Measurements from ENCODE around the gene PCDHGA10.
"Not testable (repeated sequence)": the region's sequence is repeated elsewhere in the genome, so short reads cannot be mapped to it uniquely, and the experiment has no call there.

PCDHGA10 gene

GRCh38 chr5:141382469-141383294, 30.1 kb upstream of the PCDHGA10 start, which contains the start of gene PCDHGA7:
TSS of gene PCDHGA7 (plus strand) at chr5:141382742. CDS start at chr5:141382900, 158 bp downstream.
- Histone ChIP-seq H3K9ac (ENCODE audit: low read length) (peak within 1 kb of the TSS; percentile 54), H3K9me3 (ENCODE audit: control insufficient read depth, insufficient read depth, low read depth, low read length) (peaks cover 32% of the 10 kb centered on the region), H3K4me1 (ENCODE audit: control insufficient read depth, insufficient read depth, low read length) (no peaks in the 10 kb centered on the region), H3K4me3 (ENCODE audit: low read depth, low read length) (peak within 1 kb of the TSS; percentile 71), H3K27me3 (ENCODE audit: control insufficient read depth, insufficient read depth, low read length) (peaks cover 12% of the 10 kb centered on the region), H3K27ac (ENCODE audit: low read depth, low read length) (no peak within 1 kb of the TSS), H3K36me3 (ENCODE audit: control insufficient read depth, insufficient read depth, low read length) (no peaks in the 10 kb centered on the region)

- Histone ChIP-seq H3K9ac (ENCODE audit: low read length) (no peak overlapping the region), H3K4me3 (ENCODE audit: low read depth, low read length) (peak overlapping the region; percentile 71), H3K27ac (ENCODE audit: low read depth, low read length) (no peak overlapping the region), H3K4me1 (ENCODE audit: control insufficient read depth, insufficient read depth, low read length) (no peaks in the 10 kb centered on the region), H3K27me3 (ENCODE audit: control insufficient read depth, insufficient read depth, low read length) (peaks cover 16% of the 10 kb centered on the region), H3K36me3 (ENCODE audit: control insufficient read depth, insufficient read depth, low read length) (peaks cover 1% of the 10 kb centered on the region; the same call in 1 of the 2 replicates), H3K9me3 (ENCODE audit: control insufficient read depth, insufficient read depth, low read depth, low read length) (peaks cover 34% of the 10 kb centered on the region)
Measured at GRCh38 chr5:141383345-141383744, 29.4 kb upstream of the PCDHGA10 start.

- H3K9me3 ChIP-seq (ENCODE audit: control insufficient read depth, insufficient read depth, low read depth, low read length): peaks cover 48% of the 10 kb centered on the region
- H3K4me3 ChIP-seq (ENCODE audit: low read depth, low read length): no peak overlapping the region
Measured at GRCh38 chr5:141384471-141385267, 28.1 kb upstream of the PCDHGA10 start.

GRCh38 chr5:141387557-141388311, 25.1 kb upstream of the PCDHGA10 start, which contains the start of gene PCDHGB4:
TSS of gene PCDHGB4 (plus strand) at chr5:141387698. CDS start at chr5:141387885, 187 bp downstream.
- not testable (repeated sequence) for H3K27ac ChIP-seq (ENCODE audit: low read depth, low read length)

More at GRCh38 chr5:141384471-141385267, 28.1 kb upstream of the PCDHGA10 start:
- peaks cover 6% of the 10 kb centered on the region; the same call in 1 of the 2 replicates for H3K36me3 ChIP-seq (ENCODE audit: control insufficient read depth, insufficient read depth, low read length)
- no peak overlapping the region for H3K27ac ChIP-seq (ENCODE audit: low read depth, low read length)
- H3K27me3 ChIP-seq (ENCODE audit: control insufficient read depth, insufficient read depth, low read length): peaks cover 19% of the 10 kb centered on the region
- H3K9ac ChIP-seq (ENCODE audit: low read length): no peak overlapping the region
- H3K4me1 ChIP-seq (ENCODE audit: control insufficient read depth, insufficient read depth, low read length): no peaks in the 10 kb centered on the region

GRCh38 chr5:141388661-141389060, 24.1 kb upstream of the PCDHGA10 start:
- no peaks in the 10 kb centered on the region for H3K4me1 ChIP-seq (ENCODE audit: control insufficient read depth, insufficient read depth, low read length)
- peak overlapping the region; percentile 35 for H3K4me3 ChIP-seq (ENCODE audit: low read depth, low read length)
- no peak overlapping the region for H3K9ac ChIP-seq (ENCODE audit: low read length)
- H3K27me3 ChIP-seq (ENCODE audit: control insufficient read depth, insufficient read depth, low read length): peaks cover 12% of the 10 kb centered on the region
- no peak overlapping the region for H3K27ac ChIP-seq (ENCODE audit: low read depth, low read length)
- peaks cover 72% of the 10 kb centered on the region for H3K9me3 ChIP-seq (ENCODE audit: control insufficient read depth, insufficient read depth, low read depth, low read length)
- peaks cover 31% of the 10 kb centered on the region for H3K36me3 ChIP-seq (ENCODE audit: control insufficient read depth, insufficient read depth, low read length)

More at GRCh38 chr5:141387557-141388311, 25.1 kb upstream of the PCDHGA10 start, which contains the start of gene PCDHGB4:
- H3K4me1 ChIP-seq (ENCODE audit: control insufficient read depth, insufficient read depth, low read length): not testable (repeated sequence)
- peaks cover 19% of the 10 kb centered on the region for H3K27me3 ChIP-seq (ENCODE audit: control insufficient read depth, insufficient read depth, low read length)
- H3K9me3 ChIP-seq (ENCODE audit: control insufficient read depth, insufficient read depth, low read depth, low read length): peaks cover 70% of the 10 kb centered on the region
- peak within 1 kb of the TSS; percentile 49 for H3K9ac ChIP-seq (ENCODE audit: low read length)
- H3K36me3 ChIP-seq (ENCODE audit: control insufficient read depth, insufficient read depth, low read length): peaks cover 22% of the 10 kb centered on the region
- H3K4me3 ChIP-seq (ENCODE audit: low read depth, low read length): peak within 1 kb of the TSS; percentile 57

GRCh38 chr5:141389153-141390042, 23.4 kb upstream of the PCDHGA10 start:
- Histone ChIP-seq H3K4me3 (ENCODE audit: low read depth, low read length) (0 out of 2 replicates have a peak overlapping the region, but pooled peaks have one; percentile 11), H3K4me1 (ENCODE audit: control insufficient read depth, insufficient read depth, low read length) (no peaks in the 10 kb centered on the region), H3K9ac (ENCODE audit: low read length) (no peak overlapping the region), H3K9me3 (ENCODE audit: control insufficient read depth, insufficient read depth, low read depth, low read length) (peaks cover 72% of the 10 kb centered on the region), H3K36me3 (ENCODE audit: control insufficient read depth, insufficient read depth, low read length) (peaks cover 36% of the 10 kb centered on the region), H3K27ac (ENCODE audit: low read depth, low read length) (no peak overlapping the region), H3K27me3 (ENCODE audit: control insufficient read depth, insufficient read depth, low read length) (peaks cover 7% of the 10 kb centered on the region; the same call in 1 of the 2 replicates)

- peaks cover 77% of the 10 kb centered on the region for H3K9me3 ChIP-seq (ENCODE audit: control insufficient read depth, insufficient read depth, low read depth, low read length)
- H3K9ac ChIP-seq (ENCODE audit: low read length): no peak within 1 kb of the TSS
- H3K4me3 ChIP-seq (ENCODE audit: low read depth, low read length): no peak within 1 kb of the TSS
- no peaks in the 10 kb centered on the region for H3K4me1 ChIP-seq (ENCODE audit: control insufficient read depth, insufficient read depth, low read length)
- H3K36me3 ChIP-seq (ENCODE audit: control insufficient read depth, insufficient read depth, low read length): peaks cover 36% of the 10 kb centered on the region
- H3K27me3 ChIP-seq (ENCODE audit: control insufficient read depth, insufficient read depth, low read length): peaks cover 7% of the 10 kb centered on the region; the same call in 1 of the 2 replicates
- no peak within 1 kb of the TSS for H3K27ac ChIP-seq (ENCODE audit: low read depth, low read length)
Measured at GRCh38 chr5:141392429-141393198, 20.2 kb upstream of the PCDHGA10 start, which contains the start of gene PCDHGA8. TSS of gene PCDHGA8 (plus strand) at chr5:141392633. CDS start at chr5:141392814, 181 bp downstream.

GRCh38 chr5:141393267-141393666, 19.5 kb upstream of the PCDHGA10 start:
- Histone ChIP-seq H3K4me3 (ENCODE audit: low read depth, low read length) (no peak overlapping the region), H3K27me3 (ENCODE audit: control insufficient read depth, insufficient read depth, low read length) (peaks cover 4% of the 10 kb centered on the region; the same call in 1 of the 2 replicates), H3K4me1 (ENCODE audit: control insufficient read depth, insufficient read depth, low read length) (no peaks in the 10 kb centered on the region), H3K36me3 (ENCODE audit: control insufficient read depth, insufficient read depth, low read length) (peaks cover 35% of the 10 kb centered on the region), H3K9ac (ENCODE audit: low read length) (no peak overlapping the region), H3K27ac (ENCODE audit: low read depth, low read length) (no peak overlapping the region), H3K9me3 (ENCODE audit: control insufficient read depth, insufficient read depth, low read depth, low read length) (peaks cover 78% of the 10 kb centered on the region)

- H3K4me1 ChIP-seq (ENCODE audit: control insufficient read depth, insufficient read depth, low read length); H3K4me3 ChIP-seq (ENCODE audit: low read depth, low read length); H3K27me3 ChIP-seq (ENCODE audit: control insufficient read depth, insufficient read depth, low read length); H3K27ac ChIP-seq (ENCODE audit: low read depth, low read length); H3K9ac ChIP-seq (ENCODE audit: low read length): not testable (repeated sequence)
- Histone ChIP-seq H3K9me3 (ENCODE audit: control insufficient read depth, insufficient read depth, low read depth, low read length) (peaks cover 78% of the 10 kb centered on the region), H3K36me3 (ENCODE audit: control insufficient read depth, insufficient read depth, low read length) (peaks cover 33% of the 10 kb centered on the region)
Measured at GRCh38 chr5:141394401-141395187, 18.2 kb upstream of the PCDHGA10 start.

All from HUES6 (cell line).